GM12874 (cell line): Measurements from ENCODE around the gene CYP4F12.

ENCODE experiments used
- CTCF ChIP-seq: IDR thresholded peaks from 2 replicates; pipeline ENCODE4 v1.5.1; 2011; ENCODE audit warnings: low read depth, mild to moderate bottlenecking, control low read depth, low read length, moderate library complexity; ENCODE audit not compliant: insufficient read depth

CYP4F12 gene

GRCh38 chr19:15656467-15656866 lies 16.4 kb upstream of the CYP4F12 start:
- no peak for TF ChIP-seq CTCF

DNA sequence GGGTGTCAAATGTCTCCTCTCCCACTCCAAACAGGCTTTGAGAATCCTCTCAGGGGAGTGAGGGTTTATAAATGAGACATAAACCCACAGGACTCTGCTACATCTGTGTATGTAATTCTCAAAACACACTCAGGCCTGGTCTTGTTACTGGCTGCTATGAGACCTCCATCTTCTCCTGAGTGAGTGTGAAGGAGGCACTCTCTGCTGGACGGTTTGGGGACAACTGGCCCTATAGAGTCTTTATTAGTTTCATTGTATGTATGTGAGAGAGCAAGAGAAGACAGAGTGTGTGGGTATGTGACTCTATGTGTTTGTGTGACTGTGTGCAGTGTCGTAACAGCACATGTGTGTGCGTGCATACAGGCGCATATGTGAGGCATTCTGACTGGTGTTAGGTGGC lies 9.6 kb upstream of the CYP4F12 start:
- TF ChIP-seq CTCF = no peak

DNA sequence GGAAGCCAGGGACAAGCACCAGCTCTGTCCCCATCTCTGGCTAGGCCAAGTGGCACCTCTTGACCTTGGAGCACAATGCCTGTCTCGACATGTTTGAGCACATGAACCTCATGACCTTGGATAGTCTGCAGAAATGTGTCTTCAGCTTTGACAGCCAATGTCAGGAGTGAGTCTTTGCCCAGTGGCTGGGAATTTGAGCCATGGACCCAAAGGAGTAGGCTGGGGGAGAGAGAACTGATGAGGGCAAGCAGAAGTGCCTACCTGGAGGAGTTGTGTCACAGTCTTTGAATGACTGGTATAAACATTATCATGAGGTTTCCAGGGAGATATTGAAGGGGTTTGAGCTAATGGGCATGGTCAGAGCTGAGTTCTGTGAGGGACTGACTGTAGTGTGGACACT lies 6.7 kb upstream of the CYP4F12 start:
- no peak for TF ChIP-seq CTCF

- no peak for TF ChIP-seq CTCF
Measured at GRCh38 chr19:15666883-15667282, 6.0 kb upstream of the CYP4F12 start.

- TF ChIP-seq CTCF = no peak
Measured at GRCh38 chr19:15669440-15669839, 3.4 kb upstream of the CYP4F12 start.

- TF ChIP-seq CTCF = no peak
Measured at GRCh38 chr19:15669891-15670290, 3.0 kb upstream of the CYP4F12 start.

DNA sequence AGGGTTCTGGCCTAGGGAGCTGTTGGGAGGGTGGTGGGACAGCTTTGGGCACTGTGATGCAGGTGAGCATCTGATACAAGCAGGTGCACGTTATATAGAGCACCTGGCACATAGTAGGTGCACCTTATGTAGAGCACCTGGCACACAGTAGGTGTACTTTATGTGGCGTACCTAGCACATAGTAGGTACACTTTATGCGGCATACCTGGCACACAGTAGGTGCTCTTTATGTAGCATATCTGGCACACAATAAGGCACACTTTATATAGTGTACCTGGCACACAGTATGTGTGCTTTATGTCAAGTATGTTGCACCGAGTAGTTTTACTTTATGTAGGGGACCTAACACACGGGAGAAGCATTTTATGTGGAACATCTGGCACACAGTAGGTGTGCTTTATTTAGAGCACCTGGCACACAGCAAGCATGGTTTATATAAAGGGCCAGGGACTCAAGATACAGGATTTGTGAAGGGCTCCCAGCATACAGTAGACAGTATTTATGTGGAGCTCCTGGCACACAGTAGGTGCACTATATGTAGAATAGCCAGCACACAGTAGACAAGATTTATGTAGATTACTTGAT lies 1.6 kb upstream of the CYP4F12 start:
- TF ChIP-seq CTCF = no peak
